Epithelial cell of proximal tubule (primary cell): ENCODE data around the gene USPL1. TPM values are rescaled to one million over a fixed set of nuclear protein-coding genes. Genes with fewer than 3 reads are reported as not detected.
A peak's percentile ranks its signal among the peaks of the same experiment; 100 is the strongest.

Experiments used
- DNase-seq: peaks from one replicate; pipeline ENCODE4 v3.0.0-alpha.2; 2011; ENCODE audit warnings: low read depth
- H3K4me3 ChIP-seq: 2 replicates; pipeline ENCODE4 v1.5.1; 2011; ENCODE audit warnings: low read depth, mild to moderate bottlenecking, low read length
- CTCF ChIP-seq: conservative IDR thresholded peaks from 2 replicates; pipeline ENCODE4 v1.5.1; 2012; ENCODE audit warnings: low read depth, mild to moderate bottlenecking, low read length
- total RNA-seq: library from RNA; depleted of rRNA; stranded (reverse); fragments of >200 nt; gene quantifications from 2 replicates; pipeline ENCODE4 v1.2.3, GENCODE V29; 2015

The USPL1 gene
- total RNA-seq, 1 donor from 2014 or later: 13.2 TPM

GRCh38 chr13:30666113-30666512, 48.4 kb downstream of the USPL1 start:
- DNase-seq: no peak
- TF ChIP-seq CTCF: no peak
- no peak overlapping the region for H3K4me3 ChIP-seq

- no peak overlapping the region for H3K4me3 ChIP-seq
- DNase-seq: no peak
- TF ChIP-seq CTCF: no peak
Measured at GRCh38 chr13:30667014-30667413, 49.3 kb downstream of the USPL1 start.

GRCh38 chr13:30668312-30668711, 50.6 kb downstream of the USPL1 start:
- TF ChIP-seq CTCF: no peak
- DNase-seq: no peak
- H3K4me3 ChIP-seq: no peak overlapping the region

- no peak for TF ChIP-seq CTCF
- DNase-seq: no peak
- H3K4me3 ChIP-seq: no peak overlapping the region
Measured at GRCh38 chr13:30671271-30671815, 53.6 kb downstream of the USPL1 start.

- no peak for DNase-seq
- peak overlapping the region; percentile 58 for H3K4me3 ChIP-seq
- TF ChIP-seq CTCF: peak; percentile 58
Measured at GRCh38 chr13:30673669-30674521, 56.2 kb downstream of the USPL1 start.

GRCh38 chr13:30675717-30676116, 58.0 kb downstream of the USPL1 start:
- DNase-seq: no peak
- no peak for TF ChIP-seq CTCF

GRCh38 chr13:30676672-30677071, 59.0 kb downstream of the USPL1 start:
- no peak overlapping the region for H3K4me3 ChIP-seq
- peak; percentile 59 for TF ChIP-seq CTCF
- no peak for DNase-seq

More at GRCh38 chr13:30675717-30676116, 58.0 kb downstream of the USPL1 start:
- no peak overlapping the region for H3K4me3 ChIP-seq
